ENCODE data around the gene KAZN. TPM values are rescaled to one million over a fixed set of nuclear protein-coding genes. Genes with fewer than 3 reads are reported as not detected.
A peak's percentile ranks its signal among the peaks of the same experiment; 100 is the strongest.

KAZN gene
- total RNA-seq, 1 experiment from 2014 or later: 6.9 TPM

- Histone ChIP-seq H3K36me3 (replicated peaks; ENCODE audit: control insufficient read depth, insufficient read depth, low read length) (no peaks in the 10 kb centered on the region), H3K4me3 (ENCODE audit: insufficient read depth, low read depth, low read length) (no peak overlapping the region), H3K27me3 (ENCODE audit: control insufficient read depth, insufficient read depth, low read length) (no peaks in the 10 kb centered on the region)
- no peak for DNase-seq
Measured at GRCh38 chr1:15016001-15016400, 417.5 kb downstream of the KAZN start.

- Histone ChIP-seq H3K36me3 (replicated peaks; ENCODE audit: control insufficient read depth, insufficient read depth, low read length) (no peaks in the 10 kb centered on the region), H3K27me3 (ENCODE audit: control insufficient read depth, insufficient read depth, low read length) (no peaks in the 10 kb centered on the region), H3K4me3 (ENCODE audit: insufficient read depth, low read depth, low read length) (no peak overlapping the region)
- DNase-seq: no peak
Measured at GRCh38 chr1:15016526-15016925, 418.0 kb downstream of the KAZN start.

GRCh38 chr1:15017120-15017519, 418.6 kb downstream of the KAZN start:
- no peak for DNase-seq
- Histone ChIP-seq H3K36me3 (replicated peaks; ENCODE audit: control insufficient read depth, insufficient read depth, low read length) (no peaks in the 10 kb centered on the region), H3K4me3 (ENCODE audit: insufficient read depth, low read depth, low read length) (no peak overlapping the region), H3K27me3 (ENCODE audit: control insufficient read depth, insufficient read depth, low read length) (no peaks in the 10 kb centered on the region)

- no peak for DNase-seq
- Histone ChIP-seq H3K27me3 (ENCODE audit: control insufficient read depth, insufficient read depth, low read length) (no peaks in the 10 kb centered on the region), H3K4me3 (ENCODE audit: insufficient read depth, low read depth, low read length) (no peak overlapping the region), H3K36me3 (replicated peaks; ENCODE audit: control insufficient read depth, insufficient read depth, low read length) (no peaks in the 10 kb centered on the region)
Measured at GRCh38 chr1:15018767-15019166, 420.3 kb downstream of the KAZN start.

GRCh38 chr1:15020943-15021745, 422.7 kb downstream of the KAZN start:
- Histone ChIP-seq H3K4me3 (ENCODE audit: insufficient read depth, low read depth, low read length) (no peak overlapping the region), H3K27me3 (ENCODE audit: control insufficient read depth, insufficient read depth, low read length) (no peaks in the 10 kb centered on the region), H3K36me3 (replicated peaks; ENCODE audit: control insufficient read depth, insufficient read depth, low read length) (no peaks in the 10 kb centered on the region)
- DNase-seq: peak; percentile 67

GRCh38 chr1:15022048-15022447, 423.6 kb downstream of the KAZN start:
- Histone ChIP-seq H3K4me3 (ENCODE audit: insufficient read depth, low read depth, low read length) (no peak overlapping the region), H3K36me3 (replicated peaks; ENCODE audit: control insufficient read depth, insufficient read depth, low read length) (no peaks in the 10 kb centered on the region), H3K27me3 (ENCODE audit: control insufficient read depth, insufficient read depth, low read length) (no peaks in the 10 kb centered on the region)
- DNase-seq: no peak

- no peak for DNase-seq
- no peak overlapping the region for H3K4me3 ChIP-seq (ENCODE audit: insufficient read depth, low read depth, low read length)
- H3K27me3 ChIP-seq (ENCODE audit: control insufficient read depth, insufficient read depth, low read length): no peaks in the 10 kb centered on the region
- no peaks in the 10 kb centered on the region for H3K36me3 ChIP-seq (replicated peaks; ENCODE audit: control insufficient read depth, insufficient read depth, low read length)
Measured at GRCh38 chr1:15023205-15023604, 424.7 kb downstream of the KAZN start.

GRCh38 chr1:15023976-15024375, 425.5 kb downstream of the KAZN start:
- Histone ChIP-seq H3K27me3 (ENCODE audit: control insufficient read depth, insufficient read depth, low read length) (no peaks in the 10 kb centered on the region), H3K4me3 (ENCODE audit: insufficient read depth, low read depth, low read length) (no peak overlapping the region), H3K36me3 (replicated peaks; ENCODE audit: control insufficient read depth, insufficient read depth, low read length) (no peaks in the 10 kb centered on the region)
- DNase-seq: no peak

GRCh38 chr1:15026117-15026489, 427.6 kb downstream of the KAZN start:
- no peaks in the 10 kb centered on the region for H3K36me3 ChIP-seq (replicated peaks; ENCODE audit: control insufficient read depth, insufficient read depth, low read length)
- DNase-seq: no peak
- H3K4me3 ChIP-seq (ENCODE audit: insufficient read depth, low read depth, low read length): no peak overlapping the region
- H3K27me3 ChIP-seq (ENCODE audit: control insufficient read depth, insufficient read depth, low read length): no peaks in the 10 kb centered on the region

- Histone ChIP-seq H3K36me3 (replicated peaks; ENCODE audit: control insufficient read depth, insufficient read depth, low read length) (no peaks in the 10 kb centered on the region), H3K4me3 (ENCODE audit: insufficient read depth, low read depth, low read length) (no peak overlapping the region), H3K27me3 (ENCODE audit: control insufficient read depth, insufficient read depth, low read length) (no peaks in the 10 kb centered on the region)
- peak; percentile 90 for DNase-seq
Measured at GRCh38 chr1:15027515-15027986, 429.1 kb downstream of the KAZN start.

- Histone ChIP-seq H3K36me3 (replicated peaks; ENCODE audit: control insufficient read depth, insufficient read depth, low read length) (no peaks in the 10 kb centered on the region), H3K4me3 (ENCODE audit: insufficient read depth, low read depth, low read length) (no peak overlapping the region), H3K27me3 (ENCODE audit: control insufficient read depth, insufficient read depth, low read length) (no peaks in the 10 kb centered on the region)
- DNase-seq: no peak
Measured at GRCh38 chr1:15028102-15028501, 429.6 kb downstream of the KAZN start.

GRCh38 chr1:15028616-15029015, 430.1 kb downstream of the KAZN start:
- Histone ChIP-seq H3K27me3 (ENCODE audit: control insufficient read depth, insufficient read depth, low read length) (no peaks in the 10 kb centered on the region), H3K4me3 (ENCODE audit: insufficient read depth, low read depth, low read length) (no peak overlapping the region), H3K36me3 (replicated peaks; ENCODE audit: control insufficient read depth, insufficient read depth, low read length) (no peaks in the 10 kb centered on the region)
- DNase-seq: no peak

GRCh38 chr1:15029036-15029435, 430.6 kb downstream of the KAZN start:
- DNase-seq: no peak
- Histone ChIP-seq H3K4me3 (ENCODE audit: insufficient read depth, low read depth, low read length) (no peak overlapping the region), H3K36me3 (replicated peaks; ENCODE audit: control insufficient read depth, insufficient read depth, low read length) (no peaks in the 10 kb centered on the region), H3K27me3 (ENCODE audit: control insufficient read depth, insufficient read depth, low read length) (no peaks in the 10 kb centered on the region)

- H3K36me3 ChIP-seq (replicated peaks; ENCODE audit: control insufficient read depth, insufficient read depth, low read length): no peaks in the 10 kb centered on the region
- H3K27me3 ChIP-seq (ENCODE audit: control insufficient read depth, insufficient read depth, low read length): no peaks in the 10 kb centered on the region
- peak; percentile 79 for DNase-seq
Measured at GRCh38 chr1:15029786-15030185, 431.3 kb downstream of the KAZN start.

GRCh38 chr1:15031251-15031933, 432.9 kb downstream of the KAZN start:
- DNase-seq: no peak
- H3K27me3 ChIP-seq (ENCODE audit: control insufficient read depth, insufficient read depth, low read length): no peaks in the 10 kb centered on the region
- no peak overlapping the region for H3K4me3 ChIP-seq (ENCODE audit: insufficient read depth, low read depth, low read length)
- no peaks in the 10 kb centered on the region for H3K36me3 ChIP-seq (replicated peaks; ENCODE audit: control insufficient read depth, insufficient read depth, low read length)

More at GRCh38 chr1:15029786-15030185, 431.3 kb downstream of the KAZN start:
- no peak overlapping the region for H3K4me3 ChIP-seq (ENCODE audit: insufficient read depth, low read depth, low read length)
